HepG2 (cell line): ENCODE data around the gene CSTPP1. TPM values are rescaled to one million over a fixed set of nuclear protein-coding genes. Genes with fewer than 3 reads are reported as not detected.

ENCODE experiments used
- ARNTL ChIP-seq: sonication (generic); formaldehyde crosslinking; IDR thresholded peaks from 2 replicates; pipeline ENCODE4 v1.4.0; 2020; ENCODE audit warnings: mild to moderate bottlenecking, missing genetic modification reagents
- FOXC1 ChIP-seq: sonication (generic); formaldehyde crosslinking; IDR thresholded peaks from 2 replicates; pipeline ENCODE4 v1.8.0; 2022; ENCODE audit warnings: mild to moderate bottlenecking, missing genetic modification reagents, borderline replicate concordance
- FOXK1 ChIP-seq: sonication (generic); formaldehyde crosslinking; IDR thresholded peaks from 2 replicates; pipeline ENCODE4 v1.4.0; 2020; ENCODE audit warnings: low read depth, missing genetic modification reagents, borderline replicate concordance
- HOXA3 ChIP-seq: sonication (generic); formaldehyde crosslinking; IDR thresholded peaks from 2 replicates; pipeline ENCODE4 v1.5.0; 2020; ENCODE audit warnings: missing genetic modification reagents
- IRF2 ChIP-seq: IDR thresholded peaks from 2 replicates; pipeline ENCODE4 v1.6.1; 2018; ENCODE audit warnings: missing genetic modification reagents, missing compliant biosample characterization
- MED13 ChIP-seq: sonication (generic); formaldehyde crosslinking; IDR thresholded peaks from 2 replicates; pipeline ENCODE4 v1.5.0; 2020; ENCODE audit warnings: missing genetic modification reagents
- MEF2D ChIP-seq: sonication (generic); formaldehyde crosslinking; IDR thresholded peaks from 2 replicates; pipeline ENCODE4 v1.5.1; 2020; ENCODE audit warnings: mild to moderate bottlenecking, missing genetic modification reagents
- MEIS2 ChIP-seq: sonication (generic); formaldehyde crosslinking; IDR thresholded peaks from 2 replicates; pipeline ENCODE4 v1.9.0; 2021; ENCODE audit warnings: mild to moderate bottlenecking, missing genetic modification reagents
- NFKBIZ ChIP-seq: IDR thresholded peaks from 2 replicates; pipeline ENCODE4 v1.6.1; 2018; ENCODE audit warnings: missing genetic modification reagents, missing compliant biosample characterization
- PPARG ChIP-seq: conservative IDR thresholded peaks from 2 replicates; pipeline ENCODE4 v1.6.1; 2016; ENCODE audit warnings: missing biosample characterization, missing genetic modification reagents
- RAD51 ChIP-seq: fragments of 450-650 bp; IDR thresholded peaks from 2 replicates; pipeline ENCODE4 v1.6.1; 2016; ENCODE audit warnings: borderline replicate concordance
- SMAD1 ChIP-seq: sonication (generic); formaldehyde crosslinking; IDR thresholded peaks from 2 replicates; pipeline ENCODE4 v1.4.0; 2020; ENCODE audit warnings: missing genetic modification reagents, low read depth, mild to moderate bottlenecking, borderline replicate concordance
- TOPORS ChIP-seq: sonication (generic); formaldehyde crosslinking; IDR thresholded peaks from 2 replicates; pipeline ENCODE4 v1.8.0; 2023; ENCODE audit warnings: mild to moderate bottlenecking, missing genetic modification reagents
- ZNF335 ChIP-seq: sonication (generic); formaldehyde crosslinking; IDR thresholded peaks from 2 replicates; pipeline ENCODE4 v1.4.0; 2020; ENCODE audit warnings: missing genetic modification reagents
- ZNF510 ChIP-seq: sonication (generic); formaldehyde crosslinking; IDR thresholded peaks from 2 replicates; pipeline ENCODE4 v1.4.0; 2020; ENCODE audit warnings: low read depth, mild to moderate bottlenecking, missing genetic modification reagents
- ZNF709 ChIP-seq: sonication (generic); formaldehyde crosslinking; IDR thresholded peaks from 2 replicates; pipeline ENCODE4 v1.5.0; 2020; ENCODE audit warnings: mild to moderate bottlenecking, missing genetic modification reagents
- ZNF720 ChIP-seq: sonication (generic); formaldehyde crosslinking; IDR thresholded peaks from 2 replicates; pipeline ENCODE4 v1.4.0; 2020; ENCODE audit warnings: missing genetic modification reagents
- ZNF777 ChIP-seq: sonication (generic); formaldehyde crosslinking; IDR thresholded peaks from 2 replicates; pipeline ENCODE4 v1.4.0; 2020; ENCODE audit warnings: missing genetic modification reagents
- polyA plus RNA-seq, 8 experiments: library from polyadenylated mRNA; depleted of rRNA in 3 of 8; stranded (reverse) in 7 of 8; unstranded in 1 of 8; fragments of >200 nt; fragmentation: Illumina TruSeq in 4 of 8; extraction: Trizol in 4 of 8; gene quantifications; 2 replicates each; pipeline versions ENCODE4 v1.2.1 to v1.2.3, GENCODE V29; 2011 to 2016; ENCODE audit warnings: low read depth in 4 of 8, missing spikeins in 1 of 8, mixed read lengths in 1 of 8; ENCODE audit not compliant: insufficient read depth in 1 of 8
- total RNA-seq, 5 experiments: library from RNA; depleted of rRNA; stranded (reverse); fragments of >200 nt; fragmentation: Illumina TruSeq; extraction: Trizol; gene quantifications; 2 replicates each; pipeline ENCODE4 v1.2.3, GENCODE V29; 2016; ENCODE audit warnings: low read depth in 1 of 5
- TF ChIP-seq, protein P1 (sequence below): conservative IDR thresholded peaks from 2 replicates; pipeline ENCODE4 v1.6.1; 2018; ENCODE audit warnings: missing genetic modification reagents
- TF ChIP-seq, protein P2 (sequence below): sonication (generic); formaldehyde crosslinking; IDR thresholded peaks from 2 replicates; pipeline ENCODE4 v1.9.0; 2022; ENCODE audit warnings: low read depth, missing genetic modification reagents
- TF ChIP-seq, protein P3 (sequence below): IDR thresholded peaks from 2 replicates; pipeline ENCODE4 v1.4.0; 2020; ENCODE audit warnings: mild to moderate bottlenecking, missing genetic modification reagents
- TF ChIP-seq, protein P4 (sequence below): sonication (generic); formaldehyde crosslinking; IDR thresholded peaks from 2 replicates; pipeline ENCODE4 v1.5.0; 2020; ENCODE audit warnings: missing genetic modification reagents

The CSTPP1 gene
- total and polyA plus RNA-seq, 2 of the 13 experiments (the other 11 are each of a cell fraction or from before 2014, with no cell fraction given) = 12.3 to 14.6 TPM

DNA sequence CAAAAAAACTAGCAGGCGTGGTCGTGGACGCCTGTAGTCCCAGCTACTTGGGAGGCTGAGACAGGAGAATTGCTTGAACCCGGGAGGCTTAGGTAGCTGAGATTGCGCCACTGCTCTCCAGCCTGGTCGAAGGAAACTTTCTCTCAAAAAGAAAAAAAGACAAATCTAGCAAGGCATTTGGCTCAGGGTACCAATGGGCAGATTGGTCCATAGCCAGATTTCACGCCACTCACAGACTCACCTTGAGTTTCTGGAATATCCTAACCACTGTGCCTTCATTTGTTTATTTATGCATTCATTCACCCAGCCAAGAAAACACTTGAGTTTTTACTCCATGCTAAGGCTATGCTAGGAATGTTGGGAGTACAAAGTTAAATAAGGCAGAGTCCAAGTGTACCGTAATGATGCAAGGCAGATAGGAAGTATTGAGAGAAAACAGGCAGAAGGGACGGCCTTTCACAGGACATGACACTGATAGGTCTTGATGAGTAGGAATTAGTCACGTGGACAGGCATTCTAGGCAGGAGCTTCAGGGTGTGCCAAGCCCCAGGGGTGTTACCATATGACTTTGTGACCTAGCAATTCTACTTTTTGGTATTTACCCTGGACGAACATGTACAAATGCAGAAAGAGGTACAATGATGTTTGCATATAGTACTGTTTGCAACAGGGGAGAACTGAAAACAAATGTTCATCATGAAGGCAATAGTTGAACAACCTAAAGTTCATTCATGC is 252.7 kb downstream of the CSTPP1 start (continued):
- peak; percentile 34; the same call in 1 of the 2 replicates for TF ChIP-seq NFKBIZ (CRISPR knock-in tag)
- no peak for TF ChIP-seq MED13 (CRISPR knock-in tag)
- TF ChIP-seq HOXA3 (CRISPR knock-in tag) = peak; percentile 66; the same call in 1 of the 2 replicates
- TF ChIP-seq FOXK1 (CRISPR knock-in tag) = peak; percentile 88
- TF ChIP-seq SMAD1 (CRISPR knock-in tag) = no peak
- TF ChIP-seq TOPORS (CRISPR knock-in tag) = no peak
- peak; percentile 93 for TF ChIP-seq RAD51
- no peak for TF ChIP-seq ZNF777
- 0 out of 2 replicates have a peak, but pooled peaks have one; percentile 21 for TF ChIP-seq ZNF709 (CRISPR knock-in tag)
- TF ChIP-seq ZNF335 (CRISPR knock-in tag) = peak; percentile 93; the same call in 1 of the 2 replicates
- TF ChIP-seq MEIS2 = peak; percentile 69; the same call in 1 of the 2 replicates
- TF ChIP-seq FOXC1 = no peak
- TF ChIP-seq, protein P1, sequence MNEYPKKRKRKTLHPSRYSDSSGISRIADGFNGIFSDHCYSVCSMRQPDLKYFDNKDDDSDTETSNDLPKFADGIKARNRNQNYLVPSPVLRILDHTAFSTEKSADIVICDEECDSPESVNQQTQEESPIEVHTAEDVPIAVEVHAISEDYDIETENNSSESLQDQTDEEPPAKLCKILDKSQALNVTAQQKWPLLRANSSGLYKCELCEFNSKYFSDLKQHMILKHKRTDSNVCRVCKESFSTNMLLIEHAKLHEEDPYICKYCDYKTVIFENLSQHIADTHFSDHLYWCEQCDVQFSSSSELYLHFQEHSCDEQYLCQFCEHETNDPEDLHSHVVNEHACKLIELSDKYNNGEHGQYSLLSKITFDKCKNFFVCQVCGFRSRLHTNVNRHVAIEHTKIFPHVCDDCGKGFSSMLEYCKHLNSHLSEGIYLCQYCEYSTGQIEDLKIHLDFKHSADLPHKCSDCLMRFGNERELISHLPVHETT (CRISPR knock-in tag) = no peak
- peak; percentile 34; the same call in 1 of the 2 replicates for TF ChIP-seq MEF2D (CRISPR knock-in tag)
- no peak for TF ChIP-seq ZNF510 (CRISPR knock-in tag)
- no peak for TF ChIP-seq ZNF720 (CRISPR knock-in tag)
- TF ChIP-seq, protein P2, sequence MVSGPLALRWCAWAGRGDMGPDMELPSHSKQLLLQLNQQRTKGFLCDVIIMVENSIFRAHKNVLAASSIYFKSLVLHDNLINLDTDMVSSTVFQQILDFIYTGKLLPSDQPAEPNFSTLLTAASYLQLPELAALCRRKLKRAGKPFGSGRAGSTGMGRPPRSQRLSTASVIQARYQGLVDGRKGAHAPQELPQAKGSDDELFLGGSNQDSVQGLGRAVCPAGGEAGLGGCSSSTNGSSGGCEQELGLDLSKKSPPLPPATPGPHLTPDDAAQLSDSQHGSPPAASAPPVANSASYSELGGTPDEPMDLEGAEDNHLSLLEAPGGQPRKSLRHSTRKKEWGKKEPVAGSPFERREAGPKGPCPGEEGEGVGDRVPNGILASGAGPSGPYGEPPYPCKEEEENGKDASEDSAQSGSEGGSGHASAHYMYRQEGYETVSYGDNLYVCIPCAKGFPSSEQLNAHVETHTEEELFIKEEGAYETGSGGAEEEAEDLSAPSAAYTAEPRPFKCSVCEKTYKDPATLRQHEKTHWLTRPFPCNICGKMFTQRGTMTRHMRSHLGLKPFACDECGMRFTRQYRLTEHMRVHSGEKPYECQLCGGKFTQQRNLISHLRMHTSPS (CRISPR knock-in tag) = peak; percentile 35; the same call in 1 of the 2 replicates
- TF ChIP-seq, protein P3, sequence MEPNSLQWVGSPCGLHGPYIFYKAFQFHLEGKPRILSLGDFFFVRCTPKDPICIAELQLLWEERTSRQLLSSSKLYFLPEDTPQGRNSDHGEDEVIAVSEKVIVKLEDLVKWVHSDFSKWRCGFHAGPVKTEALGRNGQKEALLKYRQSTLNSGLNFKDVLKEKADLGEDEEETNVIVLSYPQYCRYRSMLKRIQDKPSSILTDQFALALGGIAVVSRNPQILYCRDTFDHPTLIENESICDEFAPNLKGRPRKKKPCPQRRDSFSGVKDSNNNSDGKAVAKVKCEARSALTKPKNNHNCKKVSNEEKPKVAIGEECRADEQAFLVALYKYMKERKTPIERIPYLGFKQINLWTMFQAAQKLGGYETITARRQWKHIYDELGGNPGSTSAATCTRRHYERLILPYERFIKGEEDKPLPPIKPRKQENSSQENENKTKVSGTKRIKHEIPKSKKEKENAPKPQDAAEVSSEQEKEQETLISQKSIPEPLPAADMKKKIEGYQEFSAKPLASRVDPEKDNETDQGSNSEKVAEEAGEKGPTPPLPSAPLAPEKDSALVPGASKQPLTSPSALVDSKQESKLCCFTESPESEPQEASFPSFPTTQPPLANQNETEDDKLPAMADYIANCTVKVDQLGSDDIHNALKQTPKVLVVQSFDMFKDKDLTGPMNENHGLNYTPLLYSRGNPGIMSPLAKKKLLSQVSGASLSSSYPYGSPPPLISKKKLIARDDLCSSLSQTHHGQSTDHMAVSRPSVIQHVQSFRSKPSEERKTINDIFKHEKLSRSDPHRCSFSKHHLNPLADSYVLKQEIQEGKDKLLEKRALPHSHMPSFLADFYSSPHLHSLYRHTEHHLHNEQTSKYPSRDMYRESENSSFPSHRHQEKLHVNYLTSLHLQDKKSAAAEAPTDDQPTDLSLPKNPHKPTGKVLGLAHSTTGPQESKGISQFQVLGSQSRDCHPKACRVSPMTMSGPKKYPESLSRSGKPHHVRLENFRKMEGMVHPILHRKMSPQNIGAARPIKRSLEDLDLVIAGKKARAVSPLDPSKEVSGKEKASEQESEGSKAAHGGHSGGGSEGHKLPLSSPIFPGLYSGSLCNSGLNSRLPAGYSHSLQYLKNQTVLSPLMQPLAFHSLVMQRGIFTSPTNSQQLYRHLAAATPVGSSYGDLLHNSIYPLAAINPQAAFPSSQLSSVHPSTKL = peak; percentile 98
- TF ChIP-seq IRF2 = peak; percentile 96
- TF ChIP-seq ARNTL = peak; percentile 97
- TF ChIP-seq PPARG (CRISPR knock-in tag) = peak; percentile 88; the same call in 1 of the 2 replicates
- TF ChIP-seq, protein P4, sequence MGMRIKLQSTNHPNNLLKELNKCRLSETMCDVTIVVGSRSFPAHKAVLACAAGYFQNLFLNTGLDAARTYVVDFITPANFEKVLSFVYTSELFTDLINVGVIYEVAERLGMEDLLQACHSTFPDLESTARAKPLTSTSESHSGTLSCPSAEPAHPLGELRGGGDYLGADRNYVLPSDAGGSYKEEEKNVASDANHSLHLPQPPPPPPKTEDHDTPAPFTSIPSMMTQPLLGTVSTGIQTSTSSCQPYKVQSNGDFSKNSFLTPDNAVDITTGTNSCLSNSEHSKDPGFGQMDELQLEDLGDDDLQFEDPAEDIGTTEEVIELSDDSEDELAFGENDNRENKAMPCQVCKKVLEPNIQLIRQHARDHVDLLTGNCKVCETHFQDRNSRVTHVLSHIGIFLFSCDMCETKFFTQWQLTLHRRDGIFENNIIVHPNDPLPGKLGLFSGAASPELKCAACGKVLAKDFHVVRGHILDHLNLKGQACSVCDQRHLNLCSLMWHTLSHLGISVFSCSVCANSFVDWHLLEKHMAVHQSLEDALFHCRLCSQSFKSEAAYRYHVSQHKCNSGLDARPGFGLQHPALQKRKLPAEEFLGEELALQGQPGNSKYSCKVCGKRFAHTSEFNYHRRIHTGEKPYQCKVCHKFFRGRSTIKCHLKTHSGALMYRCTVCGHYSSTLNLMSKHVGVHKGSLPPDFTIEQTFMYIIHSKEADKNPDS (CRISPR knock-in tag) = peak; percentile 78; the same call in 1 of the 2 replicates
